Smooth muscle cell (in vitro differentiated cells): ENCODE results near the gene LY86. TPM values are rescaled to one million over a fixed set of nuclear protein-coding genes. Genes with fewer than 3 reads are reported as not detected.

Source experiments
- DNase-seq: peaks from one replicate; lab custom pipeline; 2025; ENCODE audit not compliant: unreplicated experiment; lab: John Stamatoyannopoulos, UW
- H2AFZ ChIP-seq: fragments of 200-600 bp; sonication (generic); 2 replicates; pipeline ENCODE4 v1.6.0; 2016; ENCODE audit warnings: antibody characterized with exemption, low read depth, mild to moderate bottlenecking
- H3F3A ChIP-seq: fragments of 200-600 bp; sonication (generic); 2 replicates; pipeline ENCODE4 v1.6.0; 2017; ENCODE audit warnings: antibody characterized with exemption, low read depth
- H3K27ac ChIP-seq: fragments of 200-600 bp; sonication (generic); 2 replicates; pipeline ENCODE4 v1.5.1; 2016; ENCODE audit warnings: low read depth, mild to moderate bottlenecking
- H3K27me3 ChIP-seq: fragments of 200-600 bp; sonication (generic); 2 replicates; pipeline ENCODE4 v1.6.1; 2016; ENCODE audit warnings: low read depth, mild to moderate bottlenecking
- H3K36me3 ChIP-seq: fragments of 200-600 bp; sonication (generic); 2 replicates; pipeline ENCODE4 v1.5.1; 2016; ENCODE audit warnings: low read depth
- H3K4me1 ChIP-seq: fragments of 200-600 bp; sonication (generic); 2 replicates; pipeline ENCODE4 v1.5.1; 2016; ENCODE audit warnings: low read depth
- H3K4me2 ChIP-seq: fragments of 200-600 bp; sonication (generic); 2 replicates; pipeline ENCODE4 v1.6.0; 2016; ENCODE audit warnings: mild to moderate bottlenecking
- H3K4me3 ChIP-seq: fragments of 200-600 bp; sonication (generic); 2 replicates; pipeline ENCODE4 v1.5.1; 2016; ENCODE audit warnings: mild to moderate bottlenecking
- H3K79me2 ChIP-seq: fragments of 200-600 bp; sonication (generic); 2 replicates; pipeline ENCODE4 v1.6.0; 2016; ENCODE audit warnings: low read depth, mild to moderate bottlenecking
- H3K9ac ChIP-seq: fragments of 200-600 bp; sonication (generic); 2 replicates; pipeline ENCODE4 v1.6.0; 2016; ENCODE audit warnings: low read depth
- H3K9me3 ChIP-seq: fragments of 200-600 bp; sonication (generic); replicated peaks from 2 replicates; pipeline ENCODE4 v1.5.1; 2016; ENCODE audit warnings: low read depth
- H4K20me1 ChIP-seq: fragments of 200-600 bp; sonication (generic); 2 replicates; pipeline ENCODE4 v1.6.0; 2016; ENCODE audit warnings: low read depth
- CTCF ChIP-seq: fragments of 200-600 bp; sonication (generic); IDR thresholded peaks from 2 replicates; pipeline ENCODE4 v1.5.1; 2017; ENCODE audit warnings: borderline replicate concordance, mild to moderate bottlenecking, antibody characterized with exemption; ENCODE audit not compliant: insufficient read depth, poor library complexity, severe bottlenecking
- WGBS: methylation state at CpG from one replicate; pipeline ENCODE4 v1.1.7; 2016; ENCODE audit warnings: low lambda C conversion rate; 5-methylcytosine and 5-hydroxymethylcytosine counted together
- polyA plus RNA-seq: library from polyadenylated mRNA; unstranded; fragments of >200 nt; fragmentation: Nextera tagmentation; extraction: Ambion mirVana; gene quantifications from 2 replicates; pipeline ENCODE4 v1.2.1, GENCODE V29; 2016
- total RNA-seq: library from RNA; depleted of rRNA; stranded (reverse); fragments of >200 nt; gene quantifications from 2 replicates; pipeline ENCODE4 v1.2.3, GENCODE V29; 2014

The LY86 gene
- total RNA-seq (not detected in 2 replicates), polyA plus RNA-seq (not detected in 2 replicates)

GRCh38 chr6:6588064-6588923 is at the start of gene LY86:
LY86 (plus strand) TSS chr6:6588720; CDS start chr6:6588735, 15 bp downstream.
- Histone ChIP-seq H4K20me1 (no peaks in the 10 kb centered on the region), H3K36me3 (no peaks in the 10 kb centered on the region), H3K4me3 (no peak within 1 kb of the TSS), H3K27me3 (no peaks in the 10 kb centered on the region), H3F3A (no peaks in the 10 kb centered on the region), H3K27ac (no peak within 1 kb of the TSS), H3K9me3 (no peaks in the 10 kb centered on the region), H2AFZ (no peak within 1 kb of the TSS), H3K4me2 (no peak within 1 kb of the TSS), H3K9ac (no peak within 1 kb of the TSS), H3K4me1 (no peaks in the 10 kb centered on the region), H3K79me2 (no peaks in the 10 kb centered on the region)
- 79% methylated on average over 14 of the region's 14 CpGs for WGBS
- TF ChIP-seq CTCF, result no peak
- no peak for DNase-seq

GRCh38 chr6:6539036-6539435 is 49.5 kb upstream of the LY86 start:
- peaks cover 57% of the 10 kb centered on the region for H3K27me3 ChIP-seq
- no peak overlapping the region for H3K4me3 ChIP-seq
- no peaks in the 10 kb centered on the region for H3K4me1 ChIP-seq
- H3K9ac ChIP-seq, result no peak overlapping the region
- no peak overlapping the region for H2AFZ ChIP-seq
- H3K4me2 ChIP-seq, result no peak overlapping the region
- no peak for TF ChIP-seq CTCF
- H3F3A ChIP-seq, result no peaks in the 10 kb centered on the region
- no peaks in the 10 kb centered on the region for H4K20me1 ChIP-seq
- no peaks in the 10 kb centered on the region for H3K36me3 ChIP-seq
- H3K9me3 ChIP-seq, result no peaks in the 10 kb centered on the region
- 77% methylated on average over 4 of the region's 4 CpGs for WGBS
- no peak overlapping the region for H3K27ac ChIP-seq
- no peak for DNase-seq
- no peaks in the 10 kb centered on the region for H3K79me2 ChIP-seq

- TF ChIP-seq CTCF, result no peak
- 93% methylated on average over 2 of the region's 2 CpGs for WGBS
- no peaks in the 10 kb centered on the region for H4K20me1 ChIP-seq
- no peak overlapping the region for H3K27ac ChIP-seq
- peaks cover 85% of the 10 kb centered on the region for H3K27me3 ChIP-seq
- H3K4me1 ChIP-seq, result peaks cover 13% of the 10 kb centered on the region
- H3K36me3 ChIP-seq, result no peaks in the 10 kb centered on the region
- H3K9me3 ChIP-seq, result no peaks in the 10 kb centered on the region
- H3K4me2 ChIP-seq, result no peak overlapping the region
- H3K79me2 ChIP-seq, result no peaks in the 10 kb centered on the region
- DNase-seq, result no peak
- no peak overlapping the region for H3K4me3 ChIP-seq
- no peak overlapping the region for H3K9ac ChIP-seq
- H2AFZ ChIP-seq, result no peak overlapping the region
- H3F3A ChIP-seq, result no peaks in the 10 kb centered on the region
Measured at GRCh38 chr6:6542357-6542756, 46.2 kb upstream of the LY86 start.
